Lung microvascular endothelial cell (primary cell): ENCODE data around the gene OXLD1. TPM values are rescaled to one million over a fixed set of nuclear protein-coding genes. Genes with fewer than 3 reads are reported as not detected.

Experiments
- DNase-seq, 2 donors: peaks; one replicate each; pipeline versions ENCODE4 v3.0.0 to v3.0.0-alpha.2; 2010; ENCODE audit warnings: low read depth in 2 of 2
- total RNA-seq: library from RNA; depleted of rRNA; stranded (reverse); fragments of >200 nt; gene quantifications from 2 replicates; pipeline ENCODE4 v1.2.1, GENCODE V29; 2014

The OXLD1 gene
- 21.4 and 30.4 TPM in 2 replicates for total RNA-seq

DNA sequence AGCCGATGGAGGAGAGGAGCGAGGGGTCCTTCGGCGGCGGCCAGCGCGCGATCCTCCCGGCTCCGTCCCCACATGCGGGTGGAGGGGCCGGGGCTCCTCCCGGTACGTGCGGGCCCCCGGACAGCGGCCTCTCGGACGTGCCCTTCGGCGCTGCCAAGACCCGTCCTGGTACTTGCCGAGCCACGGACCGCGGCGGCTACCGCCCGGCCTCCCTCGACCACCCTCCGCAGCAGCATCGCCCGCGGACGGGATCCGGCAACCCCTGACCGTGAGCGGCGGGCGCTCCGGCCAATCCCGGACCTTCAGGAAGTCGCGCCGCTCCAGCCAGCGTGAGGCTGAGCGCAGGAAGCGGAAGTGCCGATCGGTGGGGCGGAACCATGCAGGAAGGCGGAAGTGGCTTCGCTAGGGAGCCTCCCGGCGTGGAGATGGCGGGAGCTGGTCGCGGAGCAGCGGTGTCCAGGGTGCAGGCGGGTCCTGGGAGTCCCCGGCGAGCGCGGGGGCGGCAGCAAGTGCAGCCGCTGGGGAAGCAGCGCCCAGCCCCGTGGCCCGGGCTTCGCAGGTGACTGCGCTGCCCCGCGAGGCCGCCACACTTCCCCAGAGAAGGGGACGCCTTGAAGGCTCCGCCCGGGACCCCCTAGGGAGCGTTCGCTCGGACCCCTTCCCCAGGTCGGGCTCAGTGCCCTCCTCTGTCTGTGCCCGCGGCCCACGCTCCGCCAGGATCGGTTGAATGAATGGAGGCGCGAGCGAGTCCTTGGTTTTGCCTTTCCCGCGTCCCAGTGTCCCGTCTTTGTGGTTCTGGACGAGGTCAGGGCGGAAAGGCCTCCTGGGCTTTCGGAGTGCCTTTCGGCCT lies at the start of gene OXLD1, which contains the start of gene CCDC137:
Gene OXLD1, minus strand, starts transcription at position 264 of the 850 bp plus-strand sequence. Its CDS starts 28 bp downstream, at position 236.
Gene CCDC137, plus strand, starts transcription at position 396 of the 850 bp plus-strand sequence. Its CDS starts 30 bp downstream, at position 426.
- peak; percentile 98 for DNase-seq

DNA sequence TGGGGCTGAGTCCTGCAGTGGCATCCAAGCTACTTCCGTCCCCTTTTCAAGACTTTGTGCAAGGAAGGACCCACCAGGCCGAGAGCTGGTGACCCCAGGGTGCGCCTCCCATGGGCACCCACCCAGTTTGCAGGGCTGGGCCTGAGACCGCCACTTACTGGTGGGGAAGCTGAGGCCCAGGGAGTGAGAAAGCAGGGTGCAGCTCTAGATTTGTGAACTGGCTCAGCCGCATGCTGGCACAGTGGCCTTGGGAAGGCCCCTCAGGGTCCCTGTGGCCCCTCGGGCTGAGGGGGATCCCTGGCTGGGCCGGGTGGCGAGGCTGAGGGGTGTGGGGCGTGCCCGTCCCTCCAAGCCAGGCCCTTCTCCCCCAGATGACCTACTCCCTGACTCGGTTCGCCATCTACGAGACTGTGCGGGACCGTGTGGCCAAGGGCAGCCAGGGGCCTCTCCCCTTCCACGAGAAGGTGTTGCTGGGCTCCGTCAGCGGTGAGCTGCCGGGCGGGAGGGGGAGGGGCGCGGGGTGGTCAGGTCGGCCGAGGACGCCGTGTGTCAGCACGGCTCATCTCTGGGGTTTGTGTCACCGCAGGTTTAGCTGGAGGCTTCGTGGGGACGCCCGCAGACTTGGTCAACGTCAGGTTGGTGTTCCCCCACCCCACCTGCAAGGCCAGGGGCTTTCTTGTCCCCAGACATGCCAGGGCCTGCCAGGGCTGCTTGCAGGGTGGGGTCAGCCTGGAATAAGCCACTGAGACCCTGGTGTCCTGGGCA lies 48.9 kb upstream of the OXLD1 start:
- no peak for DNase-seq

DNA sequence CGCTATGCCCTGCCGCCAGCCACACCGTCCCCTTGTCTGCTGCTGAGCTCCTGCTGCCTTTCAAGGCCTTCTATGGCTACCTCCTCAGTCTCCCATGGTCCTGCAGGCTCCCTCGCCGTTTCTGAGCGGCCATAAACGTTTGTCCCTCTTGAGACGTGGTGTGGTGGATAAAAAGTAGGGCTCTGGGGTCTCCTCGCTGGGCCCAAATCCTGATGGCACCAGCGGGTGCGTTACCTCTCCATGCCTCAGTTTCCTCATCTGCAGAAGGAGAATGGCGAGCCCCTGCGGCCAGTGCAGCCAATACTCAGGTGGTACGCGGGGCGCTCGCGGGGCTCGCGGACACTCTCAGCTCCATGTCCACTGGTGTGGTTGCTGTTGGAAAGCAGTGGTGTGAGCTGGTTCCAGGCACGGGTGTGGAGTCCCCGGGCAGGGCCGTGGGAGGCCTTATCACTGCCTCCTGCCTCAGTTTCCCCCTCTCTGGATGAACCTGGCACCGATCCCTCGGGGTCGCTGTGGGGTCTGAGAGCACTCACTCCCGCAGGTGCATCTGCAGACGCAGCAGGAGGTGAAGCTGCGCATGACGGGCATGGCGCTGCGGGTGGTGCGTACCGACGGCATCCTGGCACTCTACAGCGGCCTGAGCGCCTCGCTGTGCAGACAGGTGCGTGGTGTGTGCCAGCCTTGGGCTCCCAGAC lies 48.2 kb upstream of the OXLD1 start:
- DNase-seq: no peak

DNA sequence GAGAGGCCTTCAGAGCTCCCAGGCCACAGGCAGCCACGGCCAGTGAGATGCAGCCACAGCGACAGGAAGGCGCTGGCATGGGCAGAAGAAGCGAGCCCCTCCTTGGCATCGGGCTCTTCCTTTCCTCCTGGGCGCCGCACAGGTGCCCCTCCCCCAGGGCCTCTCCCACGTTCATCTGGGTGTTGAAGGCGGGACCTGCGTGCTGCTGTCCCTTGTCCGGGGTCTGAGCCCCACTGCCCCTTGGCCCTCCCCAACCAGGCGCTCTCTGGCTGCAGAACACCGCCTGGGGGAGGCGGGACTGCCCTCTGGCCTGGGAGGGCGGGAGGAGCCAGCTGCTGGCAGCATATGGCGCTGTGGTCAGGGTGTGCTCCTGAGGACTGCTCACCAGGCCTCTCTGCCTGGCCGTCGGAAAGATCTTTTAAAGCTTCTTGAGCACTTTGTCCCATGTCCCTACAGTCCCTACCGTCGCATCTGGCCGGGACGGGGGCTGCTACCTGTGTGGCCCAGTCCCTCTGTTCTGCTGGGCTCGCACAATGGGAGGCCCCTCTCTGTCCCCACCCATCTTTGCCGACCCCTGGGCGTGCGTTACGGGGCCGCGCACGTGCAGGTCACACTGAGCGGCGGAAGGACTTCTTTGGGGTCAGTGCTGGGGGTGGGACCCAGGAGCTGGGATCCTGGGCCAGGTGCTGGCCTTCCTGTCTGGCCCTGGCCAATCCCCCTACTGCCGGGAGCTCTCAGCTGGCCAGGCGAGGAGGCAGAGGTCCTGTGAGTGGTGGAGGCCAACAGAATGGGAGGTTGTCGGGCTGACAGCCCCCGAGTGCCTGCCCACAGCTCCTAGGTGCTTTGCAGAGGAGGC lies 47.4 kb upstream of the OXLD1 start:
- no peak for DNase-seq

DNA sequence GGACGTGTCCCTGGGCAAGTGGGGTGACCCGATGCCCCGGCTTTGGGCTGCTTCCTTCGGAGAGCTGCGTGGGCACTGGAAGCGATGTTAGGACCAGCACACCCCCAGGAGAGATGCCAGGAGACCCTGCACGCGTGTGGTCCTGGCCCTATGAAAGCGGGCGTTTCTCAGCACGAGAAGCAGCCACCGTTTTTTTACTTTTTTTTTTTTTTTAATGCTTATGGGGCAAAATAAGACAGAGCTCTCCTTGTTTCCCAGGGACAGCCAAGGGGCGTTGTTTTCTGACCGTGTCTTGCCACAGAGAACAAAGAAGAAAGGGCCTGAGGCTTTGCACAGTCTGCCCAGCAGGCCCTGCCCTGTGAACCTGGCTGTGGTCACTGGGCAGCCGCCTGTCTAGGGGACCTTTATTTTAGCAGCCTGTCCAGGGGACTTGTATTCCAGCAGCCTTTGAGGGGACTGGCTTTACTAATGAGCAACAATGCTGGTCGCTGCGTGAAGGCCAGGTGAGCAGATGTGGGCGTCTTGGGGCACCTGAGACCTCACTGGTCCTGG lies 46.7 kb upstream of the OXLD1 start:
- DNase-seq: no peak

DNA sequence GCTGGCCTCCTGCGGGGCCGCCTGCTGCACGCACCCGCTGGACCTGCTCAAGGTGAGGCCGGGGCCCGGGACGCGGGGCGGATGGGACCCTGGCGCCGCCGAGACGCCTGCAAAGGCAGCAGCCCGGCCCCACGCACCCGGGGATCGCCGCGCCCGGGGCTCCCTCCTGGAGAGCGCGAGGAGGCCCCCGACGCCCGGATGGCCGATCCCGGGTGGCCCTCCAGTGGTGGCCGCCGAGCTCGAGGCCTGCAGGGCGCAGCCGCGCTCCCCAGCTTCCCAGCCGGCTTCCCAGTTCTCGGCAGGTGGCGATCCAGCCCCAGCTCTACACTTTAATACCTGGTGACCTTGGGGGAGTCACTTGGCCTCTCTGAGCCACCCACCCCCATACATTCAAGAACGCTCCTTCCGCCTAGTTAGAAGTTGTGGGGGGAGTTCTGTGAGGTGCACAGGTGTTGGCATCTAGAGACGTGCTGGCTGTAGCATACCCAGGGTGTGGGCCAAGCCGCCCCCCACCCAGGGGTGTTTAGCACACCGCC lies 46.1 kb upstream of the OXLD1 start:
- DNase-seq: peak; percentile 42 to 46

DNA sequence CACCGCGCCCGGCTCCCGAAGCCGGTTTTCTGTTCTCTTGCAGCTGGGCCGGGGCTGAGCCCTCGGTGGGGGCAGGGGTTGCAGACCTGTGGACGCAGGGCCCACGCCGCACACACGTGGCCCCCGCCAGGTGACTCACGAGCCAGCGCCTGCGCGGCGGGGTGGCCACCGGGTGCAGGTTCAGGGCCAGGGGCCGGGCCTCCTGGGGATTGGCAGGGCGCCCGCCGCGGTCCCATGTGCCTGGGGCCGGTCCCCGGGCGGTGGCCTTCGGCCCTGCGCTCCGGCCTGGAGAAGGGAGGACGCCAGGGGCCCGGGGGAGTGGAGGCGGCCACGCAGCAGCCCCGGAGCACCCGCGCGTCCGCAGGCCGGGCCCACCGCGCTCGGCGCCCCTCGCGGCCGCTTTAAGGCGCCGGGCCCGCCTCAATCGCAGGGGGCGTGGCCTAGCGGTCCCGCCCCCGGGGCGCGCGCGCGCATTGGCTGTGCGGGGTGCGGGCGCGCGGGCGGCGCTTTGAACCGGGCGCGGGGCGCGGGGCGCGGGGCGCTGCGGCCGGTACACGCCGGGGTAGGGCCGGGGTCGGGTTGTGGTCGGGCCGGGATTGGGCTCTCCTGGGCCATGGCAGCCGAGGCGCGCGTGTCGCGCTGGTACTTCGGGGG lies 45.5 kb upstream of the OXLD1 start, which contains the start of gene SLC25A10:
Gene SLC25A10, plus strand, starts transcription at position 471 of the 654 bp plus-strand sequence. Its CDS starts 143 bp downstream, at position 614.
- DNase-seq: peak; percentile 75 to 82

DNA sequence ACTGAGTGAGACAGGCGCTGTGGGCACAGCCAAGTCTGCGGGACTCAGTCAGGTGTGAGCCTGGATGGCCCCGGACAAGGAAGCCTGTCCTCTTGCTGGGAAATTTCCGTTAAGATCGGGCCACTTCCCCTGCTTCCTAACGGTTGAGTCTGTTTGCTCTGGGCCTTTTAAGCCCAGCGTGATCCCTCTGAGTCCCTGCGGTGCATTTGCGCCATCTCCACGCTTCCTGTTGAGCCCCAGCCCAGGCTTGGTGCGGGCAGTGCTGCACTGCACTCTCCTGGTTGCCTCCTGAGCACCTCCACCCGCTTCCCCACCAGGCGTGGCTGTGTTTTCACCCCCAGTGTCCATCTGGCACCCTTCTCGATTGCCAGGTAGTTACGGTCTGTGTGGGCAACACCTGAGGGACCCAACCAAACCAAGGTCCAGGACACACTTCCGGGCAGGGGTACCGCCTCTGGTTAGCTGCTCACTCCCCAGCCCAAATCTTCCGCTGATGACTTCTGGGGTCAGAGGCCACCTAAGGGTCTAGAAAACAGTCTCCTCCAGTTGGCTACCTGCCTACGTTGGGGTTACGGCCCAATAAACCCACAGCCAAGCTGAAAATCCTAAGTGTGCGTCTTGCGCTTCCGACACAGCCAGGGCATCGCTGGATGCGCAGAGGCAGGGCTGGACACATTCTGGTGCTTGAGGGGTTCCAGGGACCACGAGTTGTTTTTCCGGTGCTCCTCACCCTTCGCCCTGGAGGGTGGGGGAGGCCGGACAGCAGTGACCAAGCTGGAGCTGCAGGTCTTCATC lies 44.3 kb upstream of the OXLD1 start:
- peak in 1 of 2 donors; percentile 37 for DNase-seq

DNA sequence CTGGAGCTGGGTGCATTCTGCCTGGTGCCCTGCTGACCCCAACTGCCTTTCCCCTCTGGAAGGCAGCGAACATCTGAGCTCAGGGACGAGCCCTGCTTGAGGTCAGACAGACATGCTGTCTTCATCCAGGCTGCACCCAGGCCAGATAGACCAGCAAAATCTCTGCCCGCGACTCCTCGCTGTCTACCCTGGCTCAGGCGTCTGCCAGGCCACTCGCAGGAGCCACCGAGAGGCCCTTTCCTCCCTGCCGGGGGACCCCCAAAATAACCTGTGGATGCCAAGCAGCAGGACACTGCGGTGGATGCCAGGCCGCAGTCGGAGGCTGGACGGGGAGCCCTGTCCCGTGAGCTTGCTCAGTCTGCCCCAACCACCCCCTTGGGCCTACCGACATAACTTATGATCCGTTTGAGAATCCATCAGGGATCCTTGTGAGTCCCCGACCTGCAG lies 42.4 kb upstream of the OXLD1 start:
- DNase-seq: no peak

DNA sequence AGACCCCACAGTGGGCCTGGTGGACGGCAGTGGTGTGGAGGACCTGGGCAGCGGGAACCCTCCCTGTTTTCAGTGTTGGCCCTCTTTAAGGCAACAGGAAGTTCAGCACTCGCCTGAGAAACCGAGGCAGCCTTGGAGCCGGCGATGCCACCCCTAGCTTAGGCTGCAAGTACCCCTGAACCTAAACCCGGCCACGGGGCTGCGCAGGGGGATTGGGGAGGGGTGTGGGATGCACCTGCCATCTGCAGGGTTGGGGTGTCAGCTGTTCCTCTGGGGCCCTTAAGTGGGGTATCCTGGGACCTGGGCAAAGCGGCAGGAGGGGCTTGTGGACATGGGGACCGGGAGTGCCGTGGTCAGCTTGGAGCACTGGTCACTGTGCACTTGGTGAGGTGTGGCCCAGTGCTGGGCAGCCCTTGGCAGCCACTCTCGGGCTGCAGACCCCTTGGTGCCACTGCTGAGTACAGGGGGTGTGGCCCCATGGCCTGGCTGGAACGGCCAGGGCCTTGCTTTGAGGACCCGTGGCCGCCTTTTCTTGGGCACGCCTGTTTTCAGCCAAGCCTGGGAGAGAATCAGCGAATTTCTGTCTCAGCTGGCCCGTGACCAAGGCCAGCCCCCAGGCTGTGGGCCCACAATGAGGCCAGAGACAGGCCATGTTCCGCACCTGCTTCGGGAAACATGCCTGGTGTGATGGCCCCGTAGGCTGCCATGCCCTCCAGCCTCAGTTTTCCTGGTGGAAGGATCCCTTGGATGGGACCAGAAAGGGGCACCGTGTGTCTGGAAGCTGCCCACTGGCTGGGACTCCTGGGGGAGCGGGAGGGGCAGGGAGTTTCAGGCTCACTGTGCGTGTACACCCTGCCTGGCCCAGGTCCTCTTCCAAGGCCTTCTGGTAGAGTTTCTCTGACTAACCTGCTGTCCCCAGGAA lies 41.6 kb upstream of the OXLD1 start:
- no peak for DNase-seq

DNA sequence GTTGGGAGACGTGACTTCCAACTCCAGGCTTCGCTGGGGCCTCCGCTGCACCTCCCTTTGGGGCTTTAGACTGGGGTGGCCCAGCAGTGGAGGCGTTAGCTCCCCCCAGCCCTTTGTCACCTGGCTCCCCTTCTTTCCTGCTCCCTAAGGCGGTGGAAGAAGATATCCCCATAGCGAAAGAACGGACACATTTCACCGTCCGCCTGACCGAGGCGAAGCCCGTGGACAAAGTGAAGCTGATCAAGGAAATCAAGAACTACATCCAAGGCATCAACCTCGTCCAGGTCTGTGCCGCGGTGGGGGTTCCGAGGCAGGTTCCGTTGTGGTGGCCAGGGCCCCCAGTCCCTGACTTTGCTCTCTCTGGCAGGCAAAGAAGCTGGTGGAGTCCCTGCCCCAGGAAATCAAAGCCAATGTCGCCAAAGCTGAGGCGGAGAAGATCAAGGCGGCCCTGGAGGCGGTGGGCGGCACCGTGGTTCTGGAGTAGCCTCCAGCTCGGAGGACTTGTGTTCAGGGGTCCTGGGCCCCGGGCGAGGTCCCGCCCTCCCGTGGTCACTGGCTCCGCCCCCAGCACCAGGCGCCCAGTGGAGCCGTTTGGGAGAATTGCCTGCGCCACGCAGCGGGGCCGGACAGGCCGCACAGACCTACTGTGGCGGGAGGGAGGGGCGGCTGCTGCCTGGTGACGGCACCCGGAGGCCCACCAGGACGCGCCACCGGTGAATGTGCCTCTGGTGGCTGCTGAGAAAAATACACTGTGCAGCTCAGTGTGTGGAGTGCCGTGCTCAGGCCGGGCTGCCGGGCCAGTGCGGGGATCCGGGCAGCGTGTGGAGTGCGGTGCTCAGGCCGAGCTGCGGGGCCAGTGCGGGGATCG lies 40.6 kb upstream of the OXLD1 start:
- DNase-seq: no peak

DNA sequence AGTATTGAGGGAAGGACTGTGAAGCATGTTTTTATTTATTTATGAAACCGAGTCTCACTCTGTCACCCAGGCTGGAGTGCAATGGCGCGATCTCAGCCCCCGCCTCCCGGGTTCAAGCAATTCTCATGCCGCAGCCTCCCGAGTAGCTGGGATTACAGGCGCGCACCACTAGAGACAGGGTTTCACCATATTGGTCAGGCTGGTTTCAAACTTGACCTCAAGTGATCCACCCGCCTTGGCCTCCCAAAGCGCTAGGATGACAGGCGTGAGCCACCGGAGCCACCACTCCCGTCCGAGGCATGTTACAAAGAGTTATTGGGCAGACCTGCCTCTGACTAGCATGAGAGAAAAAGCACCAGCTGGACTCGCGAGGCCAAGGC lies 39.8 kb upstream of the OXLD1 start:
- DNase-seq: no peak

DNA sequence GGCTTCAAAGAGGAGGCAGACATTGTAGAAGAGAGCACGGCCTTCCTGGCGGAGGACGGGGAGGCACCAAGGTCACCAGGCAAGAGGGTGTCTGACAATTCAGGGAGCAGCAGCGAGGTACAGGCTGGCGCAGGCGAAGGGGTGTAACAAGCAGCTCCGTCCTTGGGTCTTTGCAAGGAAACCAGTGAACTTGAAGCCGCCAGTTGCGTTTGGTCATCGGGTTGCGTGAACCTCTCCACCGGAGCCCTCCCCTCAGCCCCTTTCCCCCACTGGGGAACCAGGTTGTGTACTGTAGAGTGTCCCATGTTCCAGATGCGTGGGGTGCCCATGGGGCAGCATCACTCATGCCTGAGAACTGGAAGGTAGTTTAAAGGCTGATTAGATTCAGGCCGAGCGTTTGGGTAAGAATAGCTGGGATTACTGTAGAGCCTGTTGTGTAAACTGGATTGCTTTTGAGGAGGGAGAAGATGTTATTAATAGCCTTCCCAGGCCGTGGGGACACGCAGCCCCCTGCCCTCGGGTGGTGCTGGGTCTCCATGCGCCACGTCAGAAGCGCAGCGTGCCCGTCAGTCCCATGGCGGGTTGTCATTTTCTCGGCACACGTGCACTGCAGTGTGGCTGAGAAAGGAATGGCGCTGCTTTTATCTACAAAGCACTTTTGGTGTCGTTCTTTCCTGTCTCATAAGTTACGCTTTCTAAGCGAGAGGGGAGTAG lies 39.3 kb upstream of the OXLD1 start:
- DNase-seq: no peak

DNA sequence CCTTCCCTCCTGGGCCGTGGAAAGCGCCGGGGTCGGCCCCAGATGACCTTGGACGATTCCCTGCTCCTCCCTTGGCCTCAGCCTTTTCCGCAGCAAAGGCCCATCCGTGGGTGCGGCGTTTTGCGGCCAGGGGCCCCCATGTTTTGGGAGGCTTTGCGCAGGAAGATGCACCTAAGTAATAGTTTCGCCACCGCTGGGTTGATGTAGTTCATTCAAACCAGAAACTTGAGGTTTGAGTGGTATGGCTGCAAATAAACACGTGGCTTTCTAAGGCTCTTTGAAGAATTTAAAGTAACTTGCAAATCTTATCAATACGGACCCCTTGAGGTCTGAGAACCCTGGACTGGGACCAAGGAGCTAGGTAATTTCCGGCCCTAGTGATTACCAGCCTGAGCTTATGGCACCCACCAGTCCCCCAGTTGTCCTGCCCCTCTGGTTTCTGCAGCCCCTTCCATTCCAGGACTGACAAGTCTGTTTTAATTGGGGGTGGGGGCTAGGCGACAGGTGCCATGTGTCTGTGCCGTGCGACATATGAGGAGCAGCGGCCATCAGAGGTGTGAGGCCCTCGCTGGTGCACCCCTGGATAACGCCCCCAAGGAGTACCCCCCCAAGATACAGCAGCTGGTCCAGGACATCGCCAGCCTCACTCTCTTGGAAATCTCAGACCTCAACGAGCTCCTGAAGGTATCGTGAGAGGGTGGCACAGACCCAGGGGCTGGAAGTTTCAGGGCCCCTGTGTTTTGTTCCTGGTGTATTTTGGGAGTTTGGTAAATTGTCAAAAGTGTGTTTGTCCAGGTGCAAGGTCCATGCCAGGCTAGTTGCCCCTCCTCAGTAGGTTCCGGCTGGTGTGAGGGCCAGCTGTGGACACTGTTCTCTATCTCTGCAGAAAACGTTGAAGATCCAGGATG lies 37.6 kb upstream of the OXLD1 start:
- no peak for DNase-seq
